ENCODE measurements around the gene CD55. TPM values are rescaled to one million over a fixed set of nuclear protein-coding genes. Genes with fewer than 3 reads are reported as not detected.

Gene CD55
- total and polyA plus RNA-seq, 2 of the 8 experiments (the other 6 are each of a cell fraction or from before 2014, with no cell fraction given) = 20.1 to 22.8 TPM

GRCh38 chr1:207330011-207330710, 8.7 kb downstream of the CD55 start:
- H3K79me1 ChIP-seq (ENCODE audit: low read depth, low read length) = no peaks in the 10 kb centered on the region
- 89% methylated on average over 5 of the region's 5 CpGs; no CpG with 5 or more reads in 1 of the 2 experiments for WGBS, 2 experiments (ENCODE audit: extremely low coverage in 1 of 2, insufficient coverage in 1 of 2, insufficient read length in 1 of 2, insufficient replicate concordance in 2 of 2, low coverage in 1 of 2, low lambda C conversion rate in 2 of 2, missing lambda C conversion rate in 1 of 2)
- no peak overlapping the region for H4K5ac ChIP-seq (ENCODE audit: insufficient read length, low read depth, low read length)
- FAIRE-seq (no peak), DNase-seq (ENCODE audit: low read depth in 1 of 2, low spot score in 2 of 2) (no peak)
- no peak overlapping the region for H3K56ac ChIP-seq (replicated peaks; ENCODE audit: insufficient read length, low read depth, low read length)
- H2BK15ac ChIP-seq (ENCODE audit: low read length) = no peak overlapping the region
- H4K8ac ChIP-seq (ENCODE audit: extremely low read depth, insufficient read depth, low read length) = no peak overlapping the region
- H2BK12ac ChIP-seq (ENCODE audit: low read depth, low read length) = no peak overlapping the region
- no peak overlapping the region for H2BK5ac ChIP-seq (ENCODE audit: low read depth, low read length)
- ChIA-PET CTCF (ENCODE audit: partially characterized antibody) (no interaction called here), POLR2A (ENCODE audit: partially characterized antibody) (interaction anchor here (0.6 to 1.6 kb wide), 2 partner anchors 9 to 43 kb away, joined by 3 to 6 read pairs; partner anchors contain the start of gene CD55)
- no peaks in the 10 kb centered on the region for H3K9me3 ChIP-seq (ENCODE audit: insufficient read depth in 2 of 2, low read depth in 1 of 2, low read length in 1 of 2)
- no peak overlapping the region for H3K14ac ChIP-seq (ENCODE audit: insufficient read length)
- H3K79me2 ChIP-seq (ENCODE audit: control insufficient read depth in 1 of 2, insufficient read depth in 2 of 2, low read length in 2 of 2) = no peaks in the 10 kb centered on the region
- peaks cover 0 to 3% of the 10 kb centered on the region in 2 experiments for H4K20me1 ChIP-seq (replicated peaks in 1 of 2; ENCODE audit: control insufficient read depth in 1 of 2, insufficient read depth in 2 of 2, low read length in 2 of 2)
- no peak overlapping the region for H2BK120ac ChIP-seq (replicated peaks; ENCODE audit: low read depth, low read length)
- H3K4ac ChIP-seq (replicated peaks; ENCODE audit: insufficient read length, low read depth, low read length) = no peak overlapping the region
- peaks cover 8 to 74% (median 31%) of the 10 kb centered on the region in 4 experiments for H3K36me3 ChIP-seq (ENCODE audit: control insufficient read depth in 2 of 4, insufficient read depth in 4 of 4, low read length in 3 of 4)
- H3K27me3 ChIP-seq (replicated peaks in 1 of 4; ENCODE audit: control insufficient read depth in 3 of 4, extremely low read depth in 1 of 4, insufficient read depth in 3 of 4, low read length in 3 of 4) = no peaks in the 10 kb centered on the region
- no peaks in the 10 kb centered on the region for H3K4me1 ChIP-seq (replicated peaks in 1 of 4; ENCODE audit: control insufficient read depth in 3 of 4, insufficient read depth in 4 of 4, low read length in 3 of 4)
- H2BK20ac ChIP-seq (ENCODE audit: low read length) = no peak overlapping the region
- H3K23me2 ChIP-seq (ENCODE audit: low read depth, low read length) = no peaks in the 10 kb centered on the region
- H3K4me2 ChIP-seq (ENCODE audit: insufficient read depth in 1 of 2, low read depth in 2 of 2, low read length in 2 of 2) = no peak overlapping the region
- H4K91ac ChIP-seq (replicated peaks; ENCODE audit: insufficient read length, low read length) = no peak overlapping the region
- H3K4me3 ChIP-seq (ENCODE audit: extremely low read depth in 1 of 4, insufficient read depth in 2 of 4, low read depth in 3 of 4, low read length in 4 of 4) = no peak overlapping the region
- H3K9ac ChIP-seq (replicated peaks in 1 of 4; ENCODE audit: extremely low read depth in 1 of 4, low read depth in 3 of 4, low read length in 3 of 4) = peak overlapping the region in 1 of 4 experiments; percentile 13; a peak in 1 of 7 replicates
- H2AFZ ChIP-seq (ENCODE audit: low read length) = no peak overlapping the region
- H3K27ac ChIP-seq (ENCODE audit: low read depth, low read length) = no peak overlapping the region
- H2AK5ac ChIP-seq (ENCODE audit: low read depth, low read length) = no peak overlapping the region
- no peak overlapping the region for H3K23ac ChIP-seq (ENCODE audit: insufficient read length)
- no peak overlapping the region for H3K18ac ChIP-seq (ENCODE audit: extremely low read depth, low read length)
- TF ChIP-seq KDM1A (IDR thresholded peaks at IDR 0.05; ENCODE audit: borderline replicate concordance, low read length) = no peak
- no peak for TF ChIP-seq CREB1 (IDR thresholded peaks at IDR 0.05)
- no peak for TF ChIP-seq BACH1 (IDR thresholded peaks at IDR 0.05; ENCODE audit: low read length)
- no peak for TF ChIP-seq MAX (IDR thresholded peaks at IDR 0.05)
- no peak for TF ChIP-seq FOSL1 (IDR thresholded peaks at IDR 0.05; ENCODE audit: insufficient read depth, low read depth, low read length)
- TF ChIP-seq MAFK (IDR thresholded peaks at IDR 0.05; ENCODE audit: low read depth, low read length) = no peak
- TF ChIP-seq GTF2F1 (IDR thresholded peaks at IDR 0.05; ENCODE audit: borderline replicate concordance, low read depth, low read length) = no peak
- TF ChIP-seq POLR2AphosphoS5 (IDR thresholded peaks at IDR 0.05; ENCODE audit: low read depth, low read length) = no peak
- TF ChIP-seq SAP30 (IDR thresholded peaks at IDR 0.05; ENCODE audit: insufficient read depth, insufficient replicate concordance, low read length) = no peak
- TF ChIP-seq EGR1 (IDR thresholded peaks at IDR 0.05; ENCODE audit: borderline replicate concordance, low read depth, low read length) = no peak
